CD4-positive, alpha-beta T cell treated with Interleukin-4 for 1 hour (primary cell): Measurements from ENCODE around the gene CARHSP1.

Experiments used
- DNase-seq, 2 donors: peaks; one replicate each; pipeline ENCODE4 v3.0.0-alpha.2; 2020 to 2022

CARHSP1 gene

DNA sequence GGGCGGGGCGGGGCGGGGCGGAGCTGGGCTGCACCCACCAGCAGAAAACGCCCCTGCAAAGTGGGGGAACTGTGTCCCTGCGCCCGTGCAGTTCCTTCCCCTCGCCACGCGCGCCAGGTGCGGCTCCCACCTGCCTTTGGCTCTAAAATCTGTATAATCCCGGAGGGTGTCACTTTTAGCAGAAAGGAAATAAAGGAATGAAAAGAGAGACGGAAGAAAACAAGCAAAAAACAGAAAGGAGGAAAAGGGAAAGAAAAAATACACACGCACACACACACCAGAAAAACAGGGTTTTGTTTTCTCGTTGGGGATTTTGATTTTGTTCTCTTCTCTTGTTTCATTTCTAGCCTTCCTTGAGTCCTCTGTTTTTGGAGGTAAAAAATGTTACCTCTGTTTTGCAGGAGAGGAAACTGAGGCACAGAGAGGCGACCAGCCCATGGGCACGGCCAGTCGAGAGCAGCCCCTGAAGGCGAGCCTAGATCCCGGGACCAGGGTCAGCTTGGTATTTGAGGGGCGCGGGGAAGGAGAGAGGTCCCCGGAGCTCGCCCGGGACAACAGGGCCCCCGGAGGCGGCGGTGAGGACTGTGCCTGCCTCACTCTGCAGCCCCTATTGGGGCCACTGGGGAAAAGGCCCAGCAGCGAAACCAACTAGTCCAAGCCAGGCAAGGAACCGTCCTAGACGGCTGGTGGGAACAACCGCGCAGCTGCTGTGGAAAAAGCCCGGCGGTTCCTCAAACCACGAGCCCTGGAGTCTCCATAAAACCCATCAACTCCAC is 594 bp upstream of the CARHSP1 start:
- no peak for DNase-seq

DNA sequence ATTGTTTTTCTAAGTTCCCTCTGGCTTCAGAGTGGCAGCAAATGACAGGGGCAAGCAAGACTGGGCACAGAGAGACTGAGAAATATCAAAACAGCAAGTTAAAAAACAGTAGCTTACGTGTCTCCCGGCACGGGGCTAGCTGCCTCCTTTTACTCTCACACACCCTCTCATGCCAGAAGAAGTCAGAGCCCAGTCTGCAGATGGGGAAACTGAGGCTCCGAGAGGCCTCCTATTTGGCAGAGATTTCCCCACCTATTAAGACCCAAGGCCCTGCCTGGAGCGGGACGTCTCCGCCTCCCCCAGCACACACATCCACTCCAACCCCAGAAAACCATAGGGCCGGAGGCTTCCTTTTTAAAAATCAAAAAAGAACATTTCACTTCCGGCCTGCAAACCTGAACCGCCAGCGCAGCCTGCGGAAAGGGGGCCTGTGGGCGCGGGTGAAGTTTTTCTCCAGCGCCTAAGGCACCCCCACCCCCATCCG is 832 bp downstream of the CARHSP1 start:
- DNase-seq: peak; percentile 49 to 69

DNA sequence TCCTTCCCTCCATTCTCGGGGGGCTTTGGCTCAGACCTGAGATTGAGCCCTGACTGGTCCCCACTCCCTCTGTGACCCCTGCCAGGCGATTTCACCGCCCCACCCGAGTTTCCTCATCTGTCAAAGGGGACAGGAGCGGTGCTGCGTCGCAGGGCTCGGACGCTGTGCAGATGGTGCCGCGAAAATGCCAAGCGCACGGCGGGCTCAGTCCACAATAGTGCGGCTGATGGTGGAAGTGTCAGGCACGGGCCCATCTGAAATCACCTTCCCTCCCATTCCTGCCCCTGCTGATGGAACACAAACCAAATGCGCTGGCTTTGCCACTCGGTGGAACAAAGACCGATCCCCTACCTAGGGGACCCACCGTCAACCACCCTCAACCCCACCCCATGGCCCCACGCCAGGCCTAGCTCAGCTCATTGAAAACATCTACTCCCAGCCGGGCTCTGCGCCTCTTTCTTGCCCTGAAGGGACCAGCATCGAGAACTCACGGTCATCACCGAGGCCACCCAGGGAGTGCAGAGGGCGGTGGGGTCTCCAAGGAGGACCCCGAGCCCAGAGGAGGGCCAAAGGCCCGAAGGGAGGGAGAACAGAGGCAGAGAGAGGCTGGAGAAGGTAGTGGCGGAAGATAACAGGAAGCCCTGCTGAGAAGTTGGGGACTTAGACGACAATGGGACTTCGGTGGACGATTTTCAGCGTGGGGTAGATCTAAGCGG is 1.4 kb downstream of the CARHSP1 start:
- no peak for DNase-seq

DNA sequence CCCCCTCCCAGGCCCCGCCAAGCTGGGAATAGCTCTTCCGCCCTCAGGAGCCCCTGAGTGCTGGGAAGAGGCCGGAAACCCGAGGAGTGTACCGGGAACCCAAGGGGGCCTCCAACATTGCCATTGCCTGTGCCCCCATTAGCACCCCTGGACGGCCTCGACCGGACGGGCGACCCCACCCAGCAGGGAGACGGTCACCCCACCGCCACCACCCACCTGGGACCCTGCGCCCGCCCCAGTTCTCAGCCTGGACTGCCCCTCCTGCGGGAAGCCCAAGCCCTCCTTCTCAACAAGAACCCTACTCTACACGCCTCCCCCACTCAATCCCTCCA is 2.0 kb downstream of the CARHSP1 start:
- DNase-seq: no peak

DNA sequence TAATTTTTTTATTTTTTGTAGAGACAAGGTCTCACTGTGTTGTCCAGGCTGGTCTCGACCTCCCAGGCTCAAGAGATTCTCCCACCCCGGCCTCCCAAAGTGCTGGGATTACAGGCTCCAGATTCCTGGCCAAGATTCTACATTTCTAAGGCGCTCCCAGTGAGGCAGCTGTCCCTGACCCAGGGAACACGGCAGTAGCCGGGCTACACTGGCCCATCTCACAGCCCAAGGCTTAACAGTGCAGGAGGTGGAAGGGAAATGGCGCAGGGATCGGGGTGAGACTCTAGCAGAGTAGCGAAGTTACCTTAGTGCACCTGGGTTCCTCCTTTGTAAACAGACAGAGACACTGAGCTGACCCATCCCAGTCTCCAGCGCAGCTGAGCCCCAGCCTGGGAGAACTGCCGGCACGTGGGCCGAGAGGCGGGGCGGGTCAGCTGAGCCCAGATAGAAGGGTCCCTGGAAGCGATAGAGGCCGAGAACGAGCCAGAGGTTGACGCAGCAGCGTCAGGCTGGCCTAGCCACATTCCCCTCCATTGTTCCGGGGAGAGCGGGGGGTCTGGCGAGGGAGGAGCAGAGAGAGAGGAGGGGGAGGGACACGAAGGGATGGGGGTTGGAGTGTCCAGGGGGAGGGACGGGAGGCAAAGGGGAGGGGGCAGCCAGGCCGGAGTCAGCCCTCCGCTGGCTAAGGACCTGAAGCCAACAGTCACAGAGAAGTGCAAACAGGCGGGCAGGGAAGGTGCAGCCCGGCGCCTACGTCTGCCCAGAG is 2.5 kb downstream of the CARHSP1 start:
- DNase-seq: no peak

DNA sequence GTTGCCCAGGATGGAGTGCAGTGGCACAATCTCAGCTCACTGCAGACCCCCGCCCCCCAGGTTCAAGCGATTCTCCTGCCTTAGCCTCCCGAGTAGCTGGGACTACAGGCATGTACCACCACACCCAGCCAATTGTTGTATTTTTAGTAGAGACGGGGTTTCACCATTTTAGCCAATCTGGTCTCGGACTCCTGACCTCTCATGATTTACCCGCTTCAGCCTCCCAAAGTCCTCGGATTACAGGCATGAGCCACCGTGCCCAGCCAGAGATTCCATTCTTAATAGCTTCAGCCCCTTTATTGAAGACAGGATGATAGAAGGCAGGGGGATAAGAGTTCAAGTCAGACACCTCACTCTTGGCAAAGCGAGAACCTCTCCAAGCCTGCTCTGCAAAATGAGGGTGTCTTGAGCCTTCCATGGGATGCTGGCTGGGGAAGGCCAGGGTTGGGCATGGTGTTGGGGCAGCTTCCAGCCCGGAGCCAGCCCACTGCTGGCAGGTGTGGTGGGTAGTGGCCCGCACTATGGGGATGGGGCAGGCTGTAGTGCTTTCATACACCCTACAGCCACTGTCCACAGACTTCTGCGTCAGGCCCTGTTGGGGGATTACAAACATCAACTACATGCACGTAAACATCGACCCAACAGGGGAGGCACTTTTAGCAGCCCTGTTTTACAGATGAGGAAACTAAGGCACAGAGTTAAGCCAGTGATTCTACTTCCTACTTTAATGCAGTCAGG is 3.5 kb downstream of the CARHSP1 start:
- no peak for DNase-seq

DNA sequence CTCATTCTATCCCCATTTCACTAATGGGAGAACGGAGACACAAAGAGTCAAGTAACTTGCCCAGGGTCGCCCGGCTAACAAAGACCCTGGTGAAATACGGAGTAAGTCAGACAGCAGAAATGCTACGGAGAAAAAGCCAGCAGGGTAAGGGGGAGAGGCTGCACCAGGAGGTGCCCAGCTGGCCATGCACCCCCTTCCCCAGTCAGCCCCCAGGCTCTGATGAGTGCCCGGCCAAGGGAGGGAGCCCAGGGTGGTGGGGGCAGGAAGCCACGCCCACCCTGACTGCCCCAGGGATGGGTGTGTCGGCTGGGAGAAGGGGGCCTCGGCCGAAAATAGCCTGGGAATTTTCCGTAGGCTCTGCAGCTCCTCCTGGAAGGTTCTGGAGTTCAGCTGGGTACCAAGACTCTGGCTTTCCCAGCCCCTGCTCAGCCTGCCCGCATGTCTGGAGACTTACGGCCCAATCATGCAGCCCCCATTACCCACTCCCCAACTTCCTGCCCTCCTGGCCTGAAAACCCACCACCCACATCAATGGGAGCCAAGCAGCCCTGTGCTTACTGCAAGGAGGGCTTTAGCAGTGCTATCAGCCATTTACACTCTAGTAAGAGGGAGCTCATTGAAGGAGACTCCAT is 4.2 kb downstream of the CARHSP1 start:
- DNase-seq: no peak

DNA sequence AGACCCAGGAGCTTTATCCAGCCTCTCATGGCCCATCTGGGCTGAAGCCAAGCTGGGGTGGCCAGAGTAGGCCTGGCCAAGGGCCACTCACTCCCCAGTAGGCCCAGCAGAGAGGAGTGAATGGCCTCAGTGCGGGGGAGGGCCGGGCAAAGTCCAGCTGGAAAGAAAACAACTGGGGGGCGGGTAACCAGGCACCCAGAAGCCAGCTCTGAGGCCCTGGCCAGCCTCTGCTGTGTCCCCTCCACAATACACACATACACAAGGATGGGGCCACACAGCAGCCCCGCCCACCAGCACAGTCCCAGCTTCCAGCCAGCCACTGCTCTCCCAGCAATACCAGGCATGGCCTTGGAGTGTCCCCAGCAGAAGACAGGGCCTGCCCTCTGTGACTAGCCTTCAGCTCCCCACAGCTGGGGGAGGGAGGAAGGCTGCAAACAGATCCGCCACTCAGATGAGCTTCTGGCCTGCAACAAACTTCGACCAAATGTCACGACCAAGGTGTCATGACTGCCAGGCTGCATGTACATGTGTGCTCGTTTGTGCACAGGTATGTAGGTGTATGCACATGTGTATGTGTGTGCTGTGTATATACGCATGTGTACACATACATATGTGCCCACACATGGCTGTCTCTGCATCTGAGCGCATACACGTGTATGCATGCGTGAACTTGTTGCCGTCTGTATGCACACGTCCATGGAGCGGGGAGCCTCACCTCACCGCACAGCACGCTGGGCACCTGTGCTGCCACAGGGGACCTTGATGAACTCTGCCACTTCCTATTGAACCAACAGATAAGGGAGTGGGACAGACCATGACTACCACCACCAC is 5.0 kb downstream of the CARHSP1 start:
- no peak for DNase-seq

DNA sequence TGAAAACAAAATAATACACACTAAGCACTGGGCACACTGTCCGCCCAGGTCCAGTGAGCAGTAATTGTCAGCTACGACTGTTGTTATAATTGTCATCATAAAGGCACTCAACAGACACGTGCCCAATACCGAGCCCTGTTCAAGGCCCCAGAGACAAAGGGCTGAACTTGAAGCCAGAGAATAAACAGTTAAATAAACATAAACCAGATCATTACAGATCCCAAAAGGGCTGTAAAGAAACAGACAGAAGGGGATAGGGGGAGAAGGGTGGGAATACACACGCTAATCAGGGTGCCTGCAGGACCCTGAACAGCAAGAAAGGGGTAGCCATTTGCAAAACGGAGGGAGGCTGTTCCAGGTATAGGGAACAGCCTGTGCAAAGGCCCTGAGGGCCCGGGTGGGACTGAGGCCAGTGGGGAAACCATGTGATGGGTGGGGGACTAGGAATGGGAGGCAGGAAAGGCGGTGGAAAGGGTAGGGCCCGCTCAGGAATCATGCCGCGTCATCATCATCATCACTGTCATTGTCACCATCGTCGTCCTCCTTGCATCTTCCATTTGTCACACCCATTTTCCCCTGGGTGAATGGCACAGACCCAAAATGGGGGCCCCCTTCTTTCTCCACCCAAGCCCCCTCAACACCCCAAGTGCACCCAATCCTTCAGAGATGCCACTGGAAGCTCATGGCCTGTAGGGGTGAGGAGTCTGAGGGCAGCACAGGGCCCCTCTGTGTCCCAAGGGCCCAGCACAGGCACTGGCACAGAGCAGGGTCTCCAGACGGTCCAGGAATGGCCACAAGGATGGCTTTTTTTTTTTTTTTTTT is 6.3 kb downstream of the CARHSP1 start:
- no peak for DNase-seq

DNA sequence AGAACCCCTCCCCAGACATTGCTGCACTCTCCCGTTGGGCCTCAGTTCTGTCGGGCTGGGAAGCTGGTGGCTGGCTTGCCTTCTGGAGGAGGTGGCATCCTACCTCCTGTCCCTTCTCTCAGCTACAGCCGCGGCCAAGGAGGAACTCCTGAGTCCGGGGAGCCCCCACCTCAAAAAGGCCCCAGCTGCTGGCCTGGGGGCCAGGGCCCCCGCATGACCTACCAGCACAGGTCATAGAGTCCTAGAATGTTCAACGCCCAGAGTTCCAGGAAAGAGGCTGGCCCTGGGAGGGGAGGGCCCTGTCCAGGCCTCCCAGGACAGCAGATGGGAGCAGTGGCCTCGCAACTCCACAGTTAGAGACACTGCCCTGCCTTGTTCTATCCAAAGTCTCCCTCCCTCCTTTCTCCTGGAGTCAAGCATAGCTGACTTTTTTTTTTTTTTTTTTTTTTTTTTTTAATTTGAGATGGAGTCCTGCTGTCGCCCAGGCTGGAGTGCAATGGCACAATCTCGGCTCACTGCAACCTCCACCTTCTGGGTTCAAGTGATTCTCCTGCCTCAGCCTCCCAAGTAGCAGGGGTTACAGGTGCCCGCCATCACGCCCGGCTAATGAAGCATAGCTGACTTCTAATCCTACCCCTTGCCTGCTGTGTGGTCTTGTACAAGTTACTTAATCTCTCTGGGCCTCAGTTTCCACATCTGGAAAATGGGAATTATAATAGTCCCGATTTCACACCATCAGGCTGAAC is 7.1 kb downstream of the CARHSP1 start:
- no peak for DNase-seq

DNA sequence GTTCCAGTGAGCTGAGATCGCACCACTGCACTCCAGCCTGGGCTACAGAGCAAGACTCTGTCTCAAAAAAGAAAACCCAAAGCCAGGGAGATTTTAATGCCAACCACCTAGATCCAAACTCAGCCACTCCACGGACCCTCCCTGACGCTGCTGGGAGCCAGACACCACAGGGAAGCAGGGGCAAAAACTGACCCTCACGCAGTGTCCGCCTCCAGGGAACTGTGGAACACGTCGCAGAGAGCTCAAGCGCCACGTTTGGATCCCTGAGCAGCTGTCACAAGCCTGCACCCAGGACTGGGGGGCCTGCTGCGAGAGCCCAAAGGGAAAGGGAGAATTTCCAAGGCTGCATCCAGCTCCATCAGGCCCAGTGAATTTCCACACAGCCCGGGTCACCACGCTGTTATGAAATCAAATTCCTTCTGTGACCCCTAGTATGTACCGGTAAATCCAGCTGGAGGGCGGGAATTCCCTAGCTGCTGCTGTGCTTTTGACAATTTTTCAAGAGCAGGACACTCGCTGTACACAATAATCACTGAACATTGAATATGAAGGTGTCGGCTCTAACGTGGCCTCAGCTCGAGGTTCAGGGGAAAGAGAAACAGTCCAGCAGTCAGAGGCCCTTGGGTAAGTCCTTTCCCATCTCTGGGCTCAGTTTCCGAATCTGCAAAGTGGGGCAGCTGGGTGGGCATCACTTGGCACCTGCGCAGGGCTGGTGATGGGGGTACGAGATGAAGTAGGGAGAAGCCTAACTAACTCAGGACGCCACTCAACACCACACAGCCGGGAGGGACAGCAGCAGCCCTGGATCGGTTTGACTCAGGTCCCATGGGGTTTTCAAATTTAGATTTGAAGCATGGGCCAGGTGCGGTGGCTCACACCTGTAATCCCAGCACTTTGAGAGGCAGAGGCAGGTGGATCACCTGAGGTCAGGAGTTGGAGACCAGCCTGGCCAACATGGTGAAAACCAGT is 8.6 kb downstream of the CARHSP1 start:
- DNase-seq: no peak

DNA sequence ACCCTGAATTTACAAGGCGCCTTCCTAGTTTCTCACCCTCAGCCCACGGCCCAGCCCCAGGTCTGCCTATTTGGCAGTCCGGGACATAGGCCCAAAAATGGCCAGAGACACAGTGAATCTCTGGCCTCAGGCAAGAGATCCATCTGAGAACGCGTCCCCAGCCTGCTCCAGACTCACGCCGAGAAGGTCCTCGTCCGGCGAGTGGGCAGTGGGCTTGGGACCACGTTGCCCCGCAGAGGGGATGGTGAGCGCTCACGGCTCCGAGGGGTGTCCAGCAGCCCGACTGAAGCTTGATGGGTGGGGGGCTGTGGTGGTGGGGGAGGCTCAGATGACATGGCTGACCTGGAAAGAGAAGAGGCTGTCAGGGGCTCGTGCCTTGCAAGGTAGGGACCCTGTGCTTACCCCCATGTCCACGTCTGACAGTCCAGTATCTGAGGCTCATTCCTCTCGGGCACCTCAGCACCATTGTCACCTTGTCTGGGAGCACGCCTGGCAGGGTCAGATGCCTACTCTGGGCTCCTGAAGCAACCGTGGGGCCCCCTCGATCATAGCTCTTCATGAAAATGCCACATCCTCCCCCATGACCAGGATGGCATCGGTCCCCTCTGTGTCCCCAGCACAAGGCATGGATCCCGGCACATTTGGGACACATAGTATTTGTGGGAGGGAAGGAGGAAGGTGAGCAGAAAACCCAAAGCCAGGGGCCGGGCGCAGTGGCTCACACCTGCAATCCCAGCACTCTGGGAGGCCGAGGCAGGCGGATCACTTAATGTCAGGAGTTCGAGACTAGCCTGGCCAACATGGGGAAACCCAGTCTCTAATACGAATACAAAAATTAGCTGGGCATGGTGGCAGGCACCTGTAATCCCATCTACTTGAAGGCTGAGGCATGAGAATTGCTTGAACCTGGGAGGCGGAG is 9.6 kb downstream of the CARHSP1 start:
- no peak for DNase-seq

DNA sequence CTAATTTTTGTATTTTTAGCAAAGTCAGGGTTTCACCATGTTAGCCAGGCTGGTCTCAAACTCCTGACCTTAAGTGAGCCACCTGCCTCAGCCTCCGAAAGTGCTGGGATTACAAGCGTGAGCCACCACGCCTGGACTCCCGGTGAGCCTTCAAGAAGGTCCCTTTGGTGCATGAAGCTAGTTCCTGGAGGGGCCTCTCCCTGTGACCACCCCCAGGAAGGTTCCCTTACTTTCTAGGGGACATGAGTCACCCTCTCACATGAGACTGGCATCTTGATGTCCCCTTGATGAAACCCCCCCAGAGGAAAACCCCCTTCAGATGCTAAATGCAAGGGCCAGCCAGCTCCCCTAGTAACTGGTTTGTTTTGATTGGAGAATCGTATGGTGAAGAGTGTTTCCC is 12.8 kb downstream of the CARHSP1 start:
- no peak for DNase-seq

DNA sequence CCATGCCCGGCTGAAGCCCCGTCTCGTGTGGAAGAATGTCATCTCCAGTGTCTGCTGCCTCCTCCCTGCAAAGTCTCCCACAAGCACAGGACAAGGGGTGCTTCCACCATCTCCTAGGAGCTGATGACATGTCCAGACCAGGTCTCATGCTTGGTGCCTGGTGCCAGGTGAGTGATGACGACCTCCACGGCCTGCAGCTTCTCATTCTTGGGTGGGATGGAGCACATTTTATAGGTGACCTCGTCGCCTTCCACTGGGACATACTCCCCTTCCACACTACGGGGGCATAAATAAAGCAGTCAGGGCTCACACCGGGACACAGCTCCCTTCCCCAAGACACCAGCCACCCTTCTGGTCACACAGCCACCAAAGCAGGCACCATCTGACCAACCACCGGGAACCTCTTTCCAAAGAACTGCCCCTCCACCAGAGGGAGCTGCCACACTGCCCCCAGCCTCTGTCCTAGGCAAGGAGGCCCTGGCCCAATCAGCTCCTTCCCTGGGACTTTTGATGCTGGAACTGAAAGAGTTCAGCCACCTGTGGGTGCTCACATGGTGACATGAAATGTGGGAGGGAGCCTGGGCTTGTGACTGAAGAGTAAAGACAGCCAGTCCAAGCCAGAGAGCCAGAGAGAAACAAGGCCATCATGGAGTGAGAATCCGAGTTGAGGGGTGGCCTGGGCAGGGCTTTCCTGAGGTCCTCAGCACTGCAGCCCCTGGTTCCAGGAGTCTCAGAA is 13.6 kb downstream of the CARHSP1 start:
- no peak for DNase-seq

DNA sequence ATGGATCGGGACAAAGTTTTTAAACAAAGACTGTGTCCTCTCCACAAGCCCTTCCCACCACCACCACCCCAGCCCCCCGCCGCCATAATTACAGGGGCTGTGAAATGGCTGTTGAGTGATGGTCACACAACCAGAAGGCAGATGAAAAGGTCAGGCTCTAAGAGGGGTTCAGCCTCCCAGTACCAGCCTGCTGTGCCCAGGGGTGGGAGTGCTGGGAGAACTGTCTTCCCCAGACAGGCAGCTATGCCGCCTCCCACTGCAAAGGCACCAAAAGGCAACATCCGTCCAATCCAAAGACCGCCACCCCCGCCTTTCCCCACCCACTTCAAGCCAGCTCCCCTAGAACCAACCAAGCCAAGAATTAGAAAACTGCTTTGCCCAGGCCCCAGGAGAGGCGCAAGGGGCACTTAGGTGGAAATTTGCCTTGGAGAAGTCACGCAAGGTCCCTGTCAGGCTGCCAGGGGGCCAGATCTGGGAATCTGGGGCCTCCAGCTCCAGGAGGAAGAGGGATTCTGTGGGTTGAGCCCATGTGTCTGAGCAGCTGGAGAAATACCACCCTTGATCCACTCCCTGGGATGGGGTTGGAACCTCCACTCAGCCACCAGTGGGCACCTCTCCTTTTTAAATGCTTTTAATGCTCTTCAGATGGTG is 14.4 kb downstream of the CARHSP1 start:
- DNase-seq: no peak

DNA sequence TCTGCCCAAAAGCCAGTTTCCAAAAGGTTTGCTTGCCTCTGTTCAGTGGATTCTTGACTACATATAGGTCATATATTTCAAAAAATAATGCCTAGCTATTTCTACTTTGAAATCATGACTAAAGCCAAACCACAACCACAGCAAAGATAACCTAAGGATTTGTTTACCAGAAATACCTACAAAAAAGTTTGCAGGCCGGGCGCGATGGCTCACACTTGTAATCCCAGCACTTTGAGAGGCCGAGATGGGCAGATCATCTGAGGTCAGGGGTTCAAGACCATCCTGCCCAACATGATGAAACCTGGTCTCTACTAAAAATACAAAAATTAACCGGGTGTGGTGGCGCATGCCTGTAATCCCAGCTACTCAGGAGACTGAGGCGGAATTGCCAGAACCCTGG is 15.2 kb downstream of the CARHSP1 start:
- DNase-seq: no peak
